ENCODE results near the gene FSTL4.

GRCh38 chr5:133254803-133255202, 357.5 kb downstream of the FSTL4 start:
- no peak for TF ChIP-seq POLR2AphosphoS5 (IDR thresholded peaks at IDR 0.05)
- TF ChIP-seq, protein P1, sequence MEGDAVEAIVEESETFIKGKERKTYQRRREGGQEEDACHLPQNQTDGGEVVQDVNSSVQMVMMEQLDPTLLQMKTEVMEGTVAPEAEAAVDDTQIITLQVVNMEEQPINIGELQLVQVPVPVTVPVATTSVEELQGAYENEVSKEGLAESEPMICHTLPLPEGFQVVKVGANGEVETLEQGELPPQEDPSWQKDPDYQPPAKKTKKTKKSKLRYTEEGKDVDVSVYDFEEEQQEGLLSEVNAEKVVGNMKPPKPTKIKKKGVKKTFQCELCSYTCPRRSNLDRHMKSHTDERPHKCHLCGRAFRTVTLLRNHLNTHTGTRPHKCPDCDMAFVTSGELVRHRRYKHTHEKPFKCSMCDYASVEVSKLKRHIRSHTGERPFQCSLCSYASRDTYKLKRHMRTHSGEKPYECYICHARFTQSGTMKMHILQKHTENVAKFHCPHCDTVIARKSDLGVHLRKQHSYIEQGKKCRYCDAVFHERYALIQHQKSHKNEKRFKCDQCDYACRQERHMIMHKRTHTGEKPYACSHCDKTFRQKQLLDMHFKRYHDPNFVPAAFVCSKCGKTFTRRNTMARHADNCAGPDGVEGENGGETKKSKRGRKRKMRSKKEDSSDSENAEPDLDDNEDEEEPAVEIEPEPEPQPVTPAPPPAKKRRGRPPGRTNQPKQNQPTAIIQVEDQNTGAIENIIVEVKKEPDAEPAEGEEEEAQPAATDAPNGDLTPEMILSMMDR (IDR thresholded peaks at IDR 0.05) = no peak
- no peak for TF ChIP-seq POLR2A (IDR thresholded peaks at IDR 0.05)

Data from prostate gland (tissue), 2 donors.